GM23248 (cell line): ENCODE data around the gene CENPP. TPM values are rescaled to one million over a fixed set of nuclear protein-coding genes. Genes with fewer than 3 reads are reported as not detected.

Source experiments
- DNase-seq: peaks from one replicate; pipeline ENCODE4 v3.0.0-alpha.2; 2015
- H2AFZ ChIP-seq: fragments of 200-600 bp; sonication (generic); 2 replicates; pipeline ENCODE4 v1.6.1; 2016; ENCODE audit warnings: antibody characterized with exemption
- H3F3A ChIP-seq: fragments of 200-600 bp; sonication (generic); 2 replicates; pipeline ENCODE4 v1.6.1; 2016; ENCODE audit warnings: mild to moderate bottlenecking, antibody characterized with exemption, mixed run types; ENCODE audit not compliant: insufficient read depth
- H3K27ac ChIP-seq: fragments of 200-600 bp; sonication (generic); 2 replicates; pipeline ENCODE4 v1.5.1; 2016; ENCODE audit warnings: mild to moderate bottlenecking
- H3K27me3 ChIP-seq: fragments of 200-600 bp; sonication (generic); replicated peaks from 2 replicates; pipeline ENCODE4 v1.6.1; 2016; ENCODE audit warnings: mild to moderate bottlenecking; ENCODE audit not compliant: insufficient read depth
- H3K36me3 ChIP-seq: fragments of 200-600 bp; sonication (generic); 2 replicates; pipeline ENCODE4 v1.6.1; 2016; ENCODE audit warnings: low read depth, mild to moderate bottlenecking
- H3K4me1 ChIP-seq: fragments of 200-600 bp; sonication (generic); 2 replicates; pipeline ENCODE4 v1.6.1; 2016; ENCODE audit warnings: mild to moderate bottlenecking; ENCODE audit not compliant: insufficient read depth
- H3K4me2 ChIP-seq: fragments of 200-600 bp; sonication (generic); one replicate; pipeline ENCODE4 v1.6.1; 2016; ENCODE audit warnings: mild to moderate bottlenecking; ENCODE audit not compliant: unreplicated experiment
- H3K4me3 ChIP-seq: fragments of 200-600 bp; sonication (generic); 2 replicates; pipeline ENCODE4 v1.5.1; 2016; ENCODE audit warnings: mild to moderate bottlenecking
- H3K79me2 ChIP-seq: fragments of 200-600 bp; sonication (generic); 2 replicates; pipeline ENCODE4 v1.6.1; 2016; ENCODE audit warnings: mild to moderate bottlenecking; ENCODE audit not compliant: insufficient read depth
- H3K9ac ChIP-seq: fragments of 200-600 bp; sonication (generic); 2 replicates; pipeline ENCODE4 v1.6.1; 2016; ENCODE audit warnings: mild to moderate bottlenecking
- H3K9me2 ChIP-seq: fragments of 200-600 bp; sonication (generic); 2 replicates; pipeline ENCODE4 v1.6.1; 2016; ENCODE audit warnings: mixed run types, mild to moderate bottlenecking, moderate library complexity; ENCODE audit not compliant: insufficient read depth
- H3K9me3 ChIP-seq: fragments of 200-600 bp; sonication (generic); one replicate; pipeline ENCODE4 v1.6.1; 2017; ENCODE audit warnings: low read depth
- H4K20me1 ChIP-seq: fragments of 200-600 bp; sonication (generic); 2 replicates; pipeline ENCODE4 v1.6.0; 2016; ENCODE audit not compliant: insufficient read depth
- EZH2 ChIP-seq: fragments of 200-600 bp; sonication (generic); IDR thresholded peaks from 2 replicates; pipeline ENCODE4 v1.6.1; 2018; ENCODE audit warnings: antibody characterized with exemption, mild to moderate bottlenecking; ENCODE audit not compliant: insufficient read depth, poor library complexity, severe bottlenecking
- EZH2phosphoT487 ChIP-seq: fragments of 200-600 bp; sonication (generic); IDR thresholded peaks from 2 replicates; pipeline ENCODE4 v1.6.1; 2018; ENCODE audit warnings: antibody characterized with exemption, moderate library complexity, mild to moderate bottlenecking, low read depth; ENCODE audit not compliant: insufficient read depth
- WGBS, 2 experiments: methylation state at CpG; one replicate each; pipeline ENCODE4 v1.1.6; 2015 to 2017; ENCODE audit warnings: low lambda C conversion rate in 2 of 2, low coverage in 1 of 2; ENCODE audit errors: missing lambda C conversion rate in 2 of 2; 5-methylcytosine and 5-hydroxymethylcytosine counted together
- in situ Hi-C: fragments of 300-500 bp; cut with MboI; formaldehyde crosslinking; loops from 2 replicates; pipeline ENCODE4 v1.15.0; 2020
- microRNA-seq: library from miRNA; unstranded; fragments of <30 nt; microRNA quantifications from one replicate; pipeline ENCODE4, GENCODE V29; 2016; ENCODE audit warnings: borderline number of aligned reads
- polyA plus RNA-seq: library from polyadenylated mRNA; unstranded; fragments of >200 nt; fragmentation: Nextera tagmentation; extraction: Ambion mirVana; gene quantifications from 2 replicates; pipeline ENCODE4 v1.2.1, GENCODE V29; 2016
- small RNA-seq: library from RNA; depleted of rRNA; stranded (forward); fragments of <200 nt; gene quantifications from one replicate; pipeline ENCODE3, GENCODE V24; 2014; ENCODE audit warnings: low read depth, low replicate concordance
- total RNA-seq: library from RNA; depleted of rRNA; stranded (reverse); fragments of >200 nt; shearing (Covaris generic); gene quantifications from 2 replicates; pipeline ENCODE4 v1.2.3, GENCODE V29; 2014; rRNA removed

Gene CENPP
- total and polyA plus RNA-seq, 2 experiments from 2014 or later = 2.5 to 7.4 TPM

- DNase-seq = no peak
- in situ Hi-C loops = no loop called here
- WGBS, 2 experiments = 86 to 87% methylated on average over 6 of the region's 6 CpGs
- Histone ChIP-seq H3K9me3 (no peaks in the 10 kb centered on the region), H3K4me3 (no peak overlapping the region), H3K27me3 (no peaks in the 10 kb centered on the region), H3K9ac (peak overlapping the region; percentile 20; the same call in 1 of the 2 replicates), H3K4me2 (peak overlapping the region; percentile 13), H3F3A (peaks cover 33% of the 10 kb centered on the region), H4K20me1 (no peaks in the 10 kb centered on the region), H3K36me3 (0 out of 2 replicates have a peak, but pooled peaks cover 4% of the 10 kb centered on the region), H3K4me1 (peaks cover 39% of the 10 kb centered on the region), H3K9me2 (no peaks in the 10 kb centered on the region), H3K27ac (no peak overlapping the region), H2AFZ (no peak overlapping the region), H3K79me2 (peaks cover 91% of the 10 kb centered on the region)
- no peak for TF ChIP-seq EZH2phosphoT487
- no peak for TF ChIP-seq EZH2
Measured at GRCh38 chr9:92666236-92666635, 340.5 kb downstream of the CENPP start.

- in situ Hi-C loops = no loop called here
- Histone ChIP-seq H3F3A (peaks cover 38% of the 10 kb centered on the region), H3K4me3 (no peak overlapping the region), H3K9me3 (no peaks in the 10 kb centered on the region), H3K4me1 (peaks cover 45% of the 10 kb centered on the region), H3K27ac (no peak overlapping the region), H3K79me2 (peaks cover 83% of the 10 kb centered on the region), H2AFZ (no peak overlapping the region), H3K9ac (no peak overlapping the region), H3K36me3 (0 out of 2 replicates have a peak, but pooled peaks cover 4% of the 10 kb centered on the region), H4K20me1 (no peaks in the 10 kb centered on the region), H3K9me2 (no peaks in the 10 kb centered on the region), H3K4me2 (no peak overlapping the region), H3K27me3 (no peaks in the 10 kb centered on the region)
- DNase-seq = no peak
- WGBS, 2 experiments = 65 to 67% methylated on average over 8 of the region's 8 CpGs
- TF ChIP-seq EZH2 = no peak
Measured at GRCh38 chr9:92666912-92667532, 341.3 kb downstream of the CENPP start.

GRCh38 chr9:92668746-92669526 lies 343.2 kb downstream of the CENPP start:
- no peak for TF ChIP-seq EZH2phosphoT487
- TF ChIP-seq EZH2 = no peak
- WGBS, 2 experiments = 13 to 14% methylated on average over 14 of the region's 14 CpGs
- Histone ChIP-seq H2AFZ (peak overlapping the region; percentile 49), H3K27ac (peak overlapping the region; percentile 99), H3K9me3 (no peaks in the 10 kb centered on the region), H3F3A (peaks cover 38% of the 10 kb centered on the region), H3K9ac (peak overlapping the region; percentile 99), H3K36me3 (0 out of 2 replicates have a peak, but pooled peaks cover 4% of the 10 kb centered on the region), H4K20me1 (no peaks in the 10 kb centered on the region), H3K4me3 (peak overlapping the region; percentile 90), H3K79me2 (peaks cover 71% of the 10 kb centered on the region), H3K9me2 (no peaks in the 10 kb centered on the region), H3K4me2 (peak overlapping the region; percentile 89), H3K27me3 (no peaks in the 10 kb centered on the region), H3K4me1 (peaks cover 45% of the 10 kb centered on the region)
- in situ Hi-C loops = no loop called here
- DNase-seq = peak; percentile 86

GRCh38 chr9:92669527-92669889 lies 343.8 kb downstream of the CENPP start:
- Histone ChIP-seq H3K27ac (peak overlapping the region; percentile 99), H3K36me3 (0 out of 2 replicates have a peak, but pooled peaks cover 4% of the 10 kb centered on the region), H3K79me2 (peaks cover 65% of the 10 kb centered on the region), H3K9me3 (no peaks in the 10 kb centered on the region), H4K20me1 (no peaks in the 10 kb centered on the region), H3K4me2 (peak overlapping the region; percentile 89), H3K4me3 (peak overlapping the region; percentile 90), H3K9ac (peak overlapping the region; percentile 99), H2AFZ (peak overlapping the region; percentile 49), H3K27me3 (no peaks in the 10 kb centered on the region), H3K9me2 (no peaks in the 10 kb centered on the region), H3F3A (peaks cover 37% of the 10 kb centered on the region), H3K4me1 (peaks cover 39% of the 10 kb centered on the region)
- no peak for TF ChIP-seq EZH2phosphoT487
- no peak for TF ChIP-seq EZH2
- 0 to 3% methylated on average over 15 to 29 of the region's 29 CpGs for WGBS, 2 experiments
- in situ Hi-C loops = no loop called here
- no peak for DNase-seq

Small RNA genes within 50 kb of the gene (microRNA-seq; reads per million reads assigned to microRNA genes)
- gene MIR3651 = not detected
- not detected for gene MIR4670

Small RNA genes within 50 kb of the gene (small RNA-seq; reads per million reads assigned to genes)
- gene AL157827.1 = not detected
- gene MIR3651 = not detected
- not detected for gene MIR4670
- not detected for gene SNORA84

Other genes starting within 250 kb of the CENPP start
- gene SPTLC1, start 210.5 kb upstream of the CENPP start, total RNA-seq = 102 and 142 TPM in 2 replicates
- 113 and 115 TPM in 2 replicates for gene SPTLC1, start 210.5 kb upstream of the CENPP start, polyA plus RNA-seq
- 343 and 388 TPM in 2 replicates for gene IARS1, start 32.3 kb upstream of the CENPP start, total RNA-seq
- gene IARS1, start 32.3 kb upstream of the CENPP start, polyA plus RNA-seq = 222 and 223 TPM in 2 replicates
- 10.4 and 15.3 TPM in 2 replicates for gene NOL8, start 603 bp upstream of the CENPP start, total RNA-seq
- gene NOL8, start 603 bp upstream of the CENPP start, polyA plus RNA-seq = 27.0 and 30.3 TPM in 2 replicates
- gene OGN, start 78.6 kb downstream of the CENPP start, total RNA-seq = 0.11 TPM in 1 of 2 replicates, not detected in the other
- 0.16 and 0.23 TPM in 2 replicates for gene OGN, start 78.6 kb downstream of the CENPP start, polyA plus RNA-seq
- gene OMD, start 98.5 kb downstream of the CENPP start, total RNA-seq = 0.11 TPM in 1 of 2 replicates, not detected in the other
- gene OMD, start 98.5 kb downstream of the CENPP start, polyA plus RNA-seq = 0.13 and 0.14 TPM in 2 replicates
- 5.7 and 6.3 TPM in 2 replicates for gene ASPN, start 156.6 kb downstream of the CENPP start, total RNA-seq
- 5.1 and 5.3 TPM in 2 replicates for gene ASPN, start 156.6 kb downstream of the CENPP start, polyA plus RNA-seq
- gene ECM2, start 210.0 kb downstream of the CENPP start, total RNA-seq = 4.5 and 5.4 TPM in 2 replicates
- 2.4 and 2.8 TPM in 2 replicates for gene ECM2, start 210.0 kb downstream of the CENPP start, polyA plus RNA-seq